HG03521 (cell line): ENCODE data around the gene ABCD1.
"Not testable (repeated sequence)": the region's sequence is repeated elsewhere in the genome, so short reads cannot be mapped to it uniquely, and the experiment has no call there.

Source experiments
- ATAC-seq: cut with Tn5 transposase; IDR thresholded peaks from one replicate; pipeline ENCODE4 v1.9.1; 2021; ENCODE audit warnings: mild to moderate bottlenecking, moderate library complexity; ENCODE audit not compliant: unreplicated experiment

ABCD1 gene

GRCh38 chrX:153731845-153732215 is 7.2 kb downstream of the ABCD1 start:
- no peak for ATAC-seq

DNA sequence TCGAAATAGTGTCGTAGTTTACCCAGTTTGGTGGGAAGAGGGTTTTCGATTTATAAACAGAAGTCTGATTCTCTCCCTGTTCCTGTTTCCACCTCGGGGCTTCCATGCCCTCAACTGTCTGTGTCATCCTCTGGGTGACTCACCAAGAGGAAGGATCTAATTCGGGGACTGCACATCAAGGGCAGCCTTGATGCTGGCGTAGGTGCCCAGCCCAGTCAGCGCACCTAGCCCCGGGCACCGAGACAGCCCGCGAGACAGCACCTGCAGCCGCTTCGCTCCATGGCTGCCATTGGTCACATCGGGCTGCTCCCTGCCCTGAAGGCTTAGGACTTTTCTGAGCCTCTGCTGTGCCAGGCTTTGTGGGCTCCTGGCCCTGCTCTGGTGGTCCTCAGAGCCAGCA is 7.7 kb downstream of the ABCD1 start:
- ATAC-seq: no peak

GRCh38 chrX:153733651-153734240 is 9.1 kb downstream of the ABCD1 start:
- no peak for ATAC-seq

DNA sequence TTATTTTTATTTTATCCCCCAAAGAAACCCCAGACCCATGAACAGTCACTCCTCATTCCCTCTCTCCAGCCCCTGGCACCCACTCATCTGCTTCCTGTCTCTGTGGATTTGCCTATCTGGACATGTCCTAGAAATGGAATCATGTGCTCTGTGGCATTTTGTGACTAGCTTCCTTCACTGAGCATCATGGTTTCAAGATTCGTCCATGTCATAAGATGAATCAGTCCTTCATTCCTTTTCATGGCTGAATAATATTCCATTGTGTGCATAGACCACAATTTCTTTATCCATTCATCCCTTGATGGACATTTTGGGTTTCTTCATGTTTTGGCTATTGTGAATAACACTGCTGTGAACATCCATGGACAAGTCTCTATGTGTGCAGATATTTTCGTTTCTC is 10.2 kb downstream of the ABCD1 start:
- ATAC-seq: no peak

DNA sequence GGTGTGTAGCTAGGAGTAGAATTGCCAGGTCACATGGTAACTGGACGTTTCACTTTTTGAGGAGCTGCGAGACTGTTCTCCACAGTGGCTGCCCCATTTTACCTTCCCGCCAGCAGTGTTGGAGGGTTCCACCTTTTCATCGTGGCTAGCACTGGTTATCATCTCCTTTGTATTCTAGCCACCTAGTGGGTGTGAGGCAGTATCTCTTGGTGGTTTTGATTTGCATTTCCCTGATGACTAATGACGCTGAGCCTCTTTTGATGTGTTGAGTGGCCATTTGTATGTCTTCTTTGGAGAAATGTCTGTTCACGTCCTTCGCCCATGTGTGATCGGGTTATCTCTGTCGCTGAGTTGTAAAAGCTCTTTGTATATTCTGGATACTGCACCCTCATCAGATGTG is 10.6 kb downstream of the ABCD1 start:
- no peak for ATAC-seq

DNA sequence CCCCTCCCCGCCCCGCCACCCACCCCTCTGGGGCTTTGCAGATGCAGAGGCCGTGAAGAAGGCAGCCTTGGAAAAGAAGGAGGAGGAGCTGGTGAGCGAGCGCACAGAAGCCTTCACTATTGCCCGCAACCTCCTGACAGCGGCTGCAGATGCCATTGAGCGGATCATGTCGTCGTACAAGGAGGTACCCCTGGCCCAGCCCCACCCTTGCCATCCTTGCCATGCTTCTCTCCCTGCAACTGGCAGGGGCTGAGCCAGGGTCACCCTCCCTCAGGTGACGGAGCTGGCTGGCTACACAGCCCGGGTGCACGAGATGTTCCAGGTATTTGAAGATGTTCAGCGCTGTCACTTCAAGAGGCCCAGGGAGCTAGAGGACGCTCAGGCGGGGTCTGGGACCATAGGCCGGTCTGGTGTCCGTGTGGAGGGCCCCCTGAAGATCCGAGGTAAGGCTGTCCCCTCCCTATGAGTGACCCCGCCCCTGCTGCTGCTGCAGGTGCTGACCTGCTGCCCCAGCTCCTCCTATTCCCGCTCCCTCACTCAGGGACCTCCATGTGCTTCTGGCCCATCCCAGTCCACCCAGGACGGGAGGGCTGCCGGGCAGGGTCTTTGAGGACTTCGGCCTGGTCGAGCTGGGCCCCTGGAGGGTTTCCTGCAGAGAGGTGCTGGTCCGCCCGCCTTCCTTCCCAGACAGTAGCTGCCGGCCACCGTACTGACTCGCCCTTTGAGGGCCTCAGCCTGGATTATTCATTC is 11.6 kb downstream of the ABCD1 start:
- no peak for ATAC-seq

GRCh38 chrX:153736871-153737441 is 12.3 kb downstream of the ABCD1 start:
- no peak for ATAC-seq

DNA sequence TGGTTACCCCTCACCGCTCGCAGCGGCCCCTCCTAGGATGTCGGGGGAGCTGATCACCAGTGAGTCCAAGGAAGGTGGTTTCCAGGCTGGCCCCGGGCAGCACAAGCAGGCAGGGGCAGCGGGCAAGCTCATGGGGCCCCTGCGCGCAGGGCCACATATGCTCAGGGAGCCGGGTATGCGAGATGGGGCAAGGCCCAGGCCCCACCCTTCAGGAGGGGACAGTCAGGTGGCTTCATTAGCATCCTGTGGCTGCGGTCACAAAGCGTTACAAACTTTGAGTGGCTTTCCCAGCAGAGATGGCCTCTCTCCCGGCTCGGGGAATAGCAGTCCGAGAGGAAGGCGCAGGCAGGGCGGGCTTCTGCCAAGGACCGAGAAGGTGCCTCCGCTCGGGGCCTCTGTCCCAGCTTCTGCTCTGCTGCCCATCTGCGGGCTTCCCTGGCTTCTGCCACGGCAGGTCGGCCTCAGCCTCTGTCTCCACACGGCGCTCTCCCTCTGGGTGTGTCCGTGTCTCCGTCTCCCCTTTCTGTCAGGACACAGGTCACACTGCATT is 13.5 kb downstream of the ABCD1 start:
- ATAC-seq: no peak

- ATAC-seq: no peak
These were observed 15.3 kb downstream of the ABCD1 start for GRCh38 chrX:153739754-153740486.

GRCh38 chrX:153740631-153741222 is 16.1 kb downstream of the ABCD1 start:
- no peak for ATAC-seq

- no peak for ATAC-seq
These were observed 16.8 kb downstream of the ABCD1 start for GRCh38 chrX:153741446-153741845.

- ATAC-seq: not testable (repeated sequence)
These were observed 17.5 kb downstream of the ABCD1 start for GRCh38 chrX:153742111-153742510.

GRCh38 chrX:153742796-153743467 is 18.3 kb downstream of the ABCD1 start:
- ATAC-seq: not testable (repeated sequence)

DNA sequence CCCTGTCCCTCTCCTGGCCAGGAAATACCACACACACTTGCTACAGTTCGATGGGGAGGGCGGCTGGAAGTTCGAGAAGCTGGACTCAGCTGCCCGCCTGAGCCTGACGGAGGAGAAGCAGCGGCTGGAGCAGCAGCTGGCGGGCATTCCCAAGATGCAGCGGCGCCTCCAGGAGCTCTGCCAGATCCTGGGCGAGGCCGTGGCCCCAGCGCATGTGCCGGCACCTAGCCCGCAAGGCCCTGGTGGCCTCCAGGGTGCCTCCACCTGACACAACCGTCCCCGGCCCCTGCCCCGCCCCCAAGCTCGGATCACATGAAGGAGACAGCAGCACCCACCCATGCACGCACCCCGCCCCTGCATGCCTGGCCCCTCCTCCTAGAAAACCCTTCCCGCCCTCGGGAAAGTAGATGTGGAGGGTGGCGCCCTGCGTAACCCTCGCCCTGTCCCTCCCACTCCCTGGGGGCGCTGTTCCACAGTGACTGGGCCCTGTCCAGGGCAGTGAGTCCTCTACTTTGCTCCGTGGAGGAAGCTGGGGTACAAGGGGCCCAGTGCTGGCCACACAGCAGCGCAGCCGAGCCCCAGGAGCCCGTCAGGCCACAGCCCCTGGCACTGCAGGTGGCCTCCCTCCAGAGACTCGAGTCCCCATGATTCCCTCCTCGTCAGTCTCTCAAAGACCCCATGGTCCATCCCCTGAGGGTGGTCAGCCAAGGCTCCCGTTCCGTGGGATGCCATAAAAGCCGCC is 19.0 kb downstream of the ABCD1 start:
- ATAC-seq: not testable (repeated sequence)

GRCh38 chrX:153744210-153745066 is 19.8 kb downstream of the ABCD1 start:
- no peak for ATAC-seq

DNA sequence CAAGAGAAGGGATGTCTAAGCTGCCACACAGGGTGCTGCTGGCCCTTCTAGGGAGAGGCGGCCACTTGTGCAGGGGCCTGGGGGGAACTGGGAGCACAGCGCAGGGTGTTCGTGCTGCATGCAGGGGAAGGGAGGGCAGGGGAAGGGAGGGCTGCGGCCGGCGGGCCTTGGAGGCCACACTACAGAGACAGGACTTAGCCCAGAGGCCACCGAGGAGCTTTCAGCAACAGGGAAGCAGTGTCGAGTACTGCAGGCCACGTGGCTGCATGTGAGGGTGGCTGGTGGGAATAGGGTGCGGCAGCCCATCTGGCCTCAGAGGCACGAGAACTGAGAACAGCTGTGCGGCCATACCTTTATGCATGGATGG is 20.4 kb downstream of the ABCD1 start:
- not testable (repeated sequence) for ATAC-seq

GRCh38 chrX:153746359-153746758 is 21.7 kb downstream of the ABCD1 start:
- ATAC-seq: no peak

- not testable (repeated sequence) for ATAC-seq
These were observed 22.3 kb downstream of the ABCD1 start for GRCh38 chrX:153746991-153747390.

DNA sequence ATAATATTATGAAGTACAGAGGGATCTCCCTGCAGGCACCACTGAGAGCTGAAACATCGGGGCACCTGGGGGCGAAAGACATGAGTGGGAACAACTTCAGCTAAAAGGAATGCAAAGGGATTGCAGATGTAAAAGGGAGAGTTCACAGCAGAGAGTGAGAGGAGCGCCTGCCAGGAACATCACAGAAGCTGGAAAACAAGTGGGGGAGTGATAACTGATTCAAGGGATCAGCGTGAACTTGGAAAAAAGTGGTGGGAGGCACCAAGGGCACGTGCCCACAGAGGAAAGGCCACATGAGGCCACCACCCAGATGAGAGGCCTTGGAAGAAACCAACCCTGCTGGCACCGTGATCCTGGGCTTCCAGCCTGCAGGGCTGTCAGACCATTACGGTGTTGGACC is 24.4 kb downstream of the ABCD1 start:
- not testable (repeated sequence) for ATAC-seq
